Sigmoid colon (tissue), 3 donors: ENCODE data around the gene SMARCAL1.

Experiments
- CTCF ChIP-seq, 4 experiments: fragments of 450-650 bp in 3 of 4; fragments of 200-600 bp in 1 of 4; IDR thresholded peaks; one replicate each; pipeline ENCODE4 v1.5.1; 2016 to 2019; ENCODE audit warnings: antibody characterized with exemption in 4 of 4, mild to moderate bottlenecking in 3 of 4, moderate library complexity in 2 of 4
- POLR2A ChIP-seq, 2 donors: fragments of 450-650 bp; IDR thresholded peaks; one replicate each; pipeline ENCODE4 v1.6.1; 2016; ENCODE audit warnings: antibody characterized with exemption in 2 of 2, mild to moderate bottlenecking in 2 of 2, moderate library complexity in 2 of 2

GRCh38 chr2:216477283-216478035 is 65.2 kb downstream of the SMARCAL1 start:
- TF ChIP-seq CTCF (IDR thresholded peaks at IDR 0.05) (no peak), POLR2A (IDR thresholded peaks at IDR 0.05) (no peak)
